ENCODE data around the gene RNLS.

Gene RNLS

DNA sequence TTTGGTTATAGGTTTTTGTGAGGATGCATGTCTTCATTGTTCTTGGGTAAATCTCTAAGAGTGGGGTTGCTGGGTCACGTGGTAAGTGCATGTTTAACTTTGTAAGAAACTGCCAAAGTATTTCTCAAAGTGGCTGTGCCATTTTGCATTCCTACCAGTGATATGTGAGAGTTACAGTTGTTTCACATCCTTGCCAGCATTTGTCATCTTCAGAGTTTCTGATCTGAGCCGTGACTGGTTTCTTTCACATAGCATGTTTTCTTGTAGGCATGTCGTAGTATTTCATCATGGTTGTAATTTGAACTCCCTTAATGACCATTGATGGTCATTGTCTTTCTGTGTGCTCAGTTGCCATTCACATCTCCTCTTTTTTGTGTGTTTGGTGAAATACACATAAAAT, 286.0 kb downstream of the RNLS start:
- no peak overlapping the region for H3K4me3 Mint-ChIP-seq
- no peaks in the 10 kb centered on the region for H3K9me3 Mint-ChIP-seq
- no peaks in the 10 kb centered on the region for H3K36me3 Mint-ChIP-seq (ENCODE audit: low read depth)
- TF ChIP-seq, protein P1, sequence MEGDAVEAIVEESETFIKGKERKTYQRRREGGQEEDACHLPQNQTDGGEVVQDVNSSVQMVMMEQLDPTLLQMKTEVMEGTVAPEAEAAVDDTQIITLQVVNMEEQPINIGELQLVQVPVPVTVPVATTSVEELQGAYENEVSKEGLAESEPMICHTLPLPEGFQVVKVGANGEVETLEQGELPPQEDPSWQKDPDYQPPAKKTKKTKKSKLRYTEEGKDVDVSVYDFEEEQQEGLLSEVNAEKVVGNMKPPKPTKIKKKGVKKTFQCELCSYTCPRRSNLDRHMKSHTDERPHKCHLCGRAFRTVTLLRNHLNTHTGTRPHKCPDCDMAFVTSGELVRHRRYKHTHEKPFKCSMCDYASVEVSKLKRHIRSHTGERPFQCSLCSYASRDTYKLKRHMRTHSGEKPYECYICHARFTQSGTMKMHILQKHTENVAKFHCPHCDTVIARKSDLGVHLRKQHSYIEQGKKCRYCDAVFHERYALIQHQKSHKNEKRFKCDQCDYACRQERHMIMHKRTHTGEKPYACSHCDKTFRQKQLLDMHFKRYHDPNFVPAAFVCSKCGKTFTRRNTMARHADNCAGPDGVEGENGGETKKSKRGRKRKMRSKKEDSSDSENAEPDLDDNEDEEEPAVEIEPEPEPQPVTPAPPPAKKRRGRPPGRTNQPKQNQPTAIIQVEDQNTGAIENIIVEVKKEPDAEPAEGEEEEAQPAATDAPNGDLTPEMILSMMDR (IDR thresholded peaks at IDR 0.05): no peak
- no peak overlapping the region for H3K27ac Mint-ChIP-seq
- H3K27me3 Mint-ChIP-seq (ENCODE audit: low read depth, poor library complexity): no peaks in the 10 kb centered on the region
- H3K4me1 Mint-ChIP-seq: no peaks in the 10 kb centered on the region
- DNase-seq: no peak

DNA sequence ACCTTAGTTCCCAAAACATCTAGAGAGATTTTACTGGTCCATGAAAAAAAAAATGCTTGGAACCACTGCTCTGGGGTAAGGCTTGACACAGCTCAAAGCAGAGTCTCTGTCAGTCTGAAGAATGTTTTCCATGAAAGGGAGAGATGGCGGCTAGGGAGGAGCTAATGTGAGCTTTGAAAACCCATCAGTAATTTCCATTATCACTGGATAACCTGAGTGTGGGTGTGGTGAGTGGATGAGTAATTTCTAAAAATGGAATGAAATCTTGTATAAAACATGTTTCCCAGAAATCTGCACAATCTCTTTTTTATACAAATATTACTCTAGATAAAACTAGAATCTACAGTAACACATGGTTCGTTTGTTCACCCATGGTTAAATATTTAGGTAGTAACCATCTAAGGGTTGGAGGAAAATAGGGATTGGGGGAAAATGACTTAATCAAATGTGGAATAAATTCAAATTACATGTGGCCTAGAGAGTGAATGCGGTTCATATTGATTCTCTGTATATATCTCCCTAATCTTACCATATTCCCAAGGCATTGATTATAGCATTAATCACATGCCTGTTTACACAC, 289.4 kb downstream of the RNLS start:
- TF ChIP-seq, protein P1 (IDR thresholded peaks at IDR 0.05): no peak
- Mint-ChIP-seq H3K9me3 (no peaks in the 10 kb centered on the region), H3K27me3 (ENCODE audit: low read depth, poor library complexity) (no peaks in the 10 kb centered on the region), H3K4me3 (no peak overlapping the region), H3K27ac (no peak overlapping the region), H3K4me1 (no peaks in the 10 kb centered on the region), H3K36me3 (ENCODE audit: low read depth) (no peaks in the 10 kb centered on the region)
- DNase-seq: no peak

DNA sequence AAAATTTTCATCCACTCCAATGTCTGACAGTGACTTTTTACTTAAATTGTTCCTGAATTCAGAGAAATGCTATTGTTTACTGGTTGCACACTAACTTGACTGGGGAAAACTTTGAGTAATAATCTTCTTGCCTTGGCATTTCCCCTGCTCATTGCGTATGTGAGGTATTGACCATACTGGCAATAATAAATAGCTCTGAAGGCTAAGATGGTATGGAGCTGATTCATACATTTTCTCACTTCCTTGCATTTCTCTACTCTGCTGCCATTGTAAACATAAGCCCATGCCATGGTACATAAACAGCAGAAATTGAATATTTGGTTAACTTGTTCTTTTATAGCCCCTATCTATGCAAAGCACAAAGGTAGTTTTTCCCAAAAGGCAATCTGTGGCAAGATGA, 290.0 kb downstream of the RNLS start:
- no peak for DNase-seq
- TF ChIP-seq, protein P1 (IDR thresholded peaks at IDR 0.05): no peak
- H3K36me3 Mint-ChIP-seq (ENCODE audit: low read depth): no peaks in the 10 kb centered on the region
- H3K4me3 Mint-ChIP-seq: no peak overlapping the region
- no peaks in the 10 kb centered on the region for H3K4me1 Mint-ChIP-seq
- H3K27me3 Mint-ChIP-seq (ENCODE audit: low read depth, poor library complexity): no peaks in the 10 kb centered on the region
- no peak overlapping the region for H3K27ac Mint-ChIP-seq
- H3K9me3 Mint-ChIP-seq: no peaks in the 10 kb centered on the region

DNA sequence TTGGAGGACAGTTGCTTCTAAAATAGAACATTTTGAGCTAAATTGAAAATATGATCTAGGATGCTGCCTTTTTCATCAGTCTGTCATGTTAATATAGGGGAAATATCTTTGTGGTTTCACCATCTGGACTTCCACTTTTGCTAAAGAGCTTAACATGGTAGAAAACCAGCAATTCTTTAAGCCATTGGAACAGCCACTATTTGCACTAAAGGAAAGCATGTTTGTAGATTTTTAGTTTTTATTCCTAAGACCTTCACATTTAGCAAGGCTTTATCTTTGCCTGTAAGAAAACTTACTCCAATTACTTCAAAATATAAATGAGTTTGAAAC, 291.0 kb downstream of the RNLS start:
- Mint-ChIP-seq H3K9me3 (no peaks in the 10 kb centered on the region), H3K4me1 (no peaks in the 10 kb centered on the region), H3K36me3 (ENCODE audit: low read depth) (no peaks in the 10 kb centered on the region), H3K4me3 (no peak overlapping the region), H3K27me3 (ENCODE audit: low read depth, poor library complexity) (no peaks in the 10 kb centered on the region), H3K27ac (no peak overlapping the region)
- TF ChIP-seq, protein P1 (IDR thresholded peaks at IDR 0.05): no peak
- DNase-seq: no peak

DNA sequence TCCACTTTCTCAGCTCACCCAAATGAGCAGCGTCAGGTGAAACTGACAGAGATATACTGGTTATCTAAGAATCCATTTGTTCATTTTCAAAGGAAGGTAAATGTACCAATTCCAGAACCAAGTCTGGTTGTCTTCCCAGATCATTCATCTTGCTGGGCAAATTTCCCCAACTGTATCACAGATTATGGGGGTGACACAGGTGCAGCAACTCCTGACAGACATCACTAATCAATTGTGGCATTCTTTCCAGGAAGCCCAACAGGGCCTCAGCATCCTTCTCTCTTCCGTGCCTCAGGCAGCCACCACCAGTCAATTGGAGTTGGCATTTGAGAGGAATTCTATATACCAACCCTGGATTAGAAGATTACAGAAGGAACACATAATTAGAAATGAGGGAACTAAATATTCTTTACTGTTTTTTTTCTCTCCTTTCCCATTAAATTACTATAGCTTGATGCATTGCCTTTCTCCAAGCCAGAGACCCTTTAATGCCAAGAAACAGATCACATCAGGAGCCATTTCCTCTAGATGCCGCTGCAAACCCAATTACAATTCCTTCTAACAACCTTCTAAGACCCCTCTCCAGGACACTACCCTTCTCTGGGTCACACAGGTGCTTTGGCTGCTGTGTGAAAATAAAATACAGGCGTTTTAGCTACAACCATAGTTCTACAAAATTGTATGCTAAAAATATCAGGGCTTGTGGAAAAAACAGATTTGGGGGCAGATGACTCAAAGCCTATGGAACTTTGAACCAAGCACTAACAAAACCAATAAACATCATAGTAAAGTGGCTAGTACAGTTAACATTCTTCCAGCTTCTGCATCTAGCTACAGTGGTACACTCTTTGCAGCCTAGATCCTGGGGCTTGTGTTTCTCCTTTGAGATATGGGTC, 291.6 kb downstream of the RNLS start:
- no peak for DNase-seq
- no peaks in the 10 kb centered on the region for H3K27me3 Mint-ChIP-seq (ENCODE audit: low read depth, poor library complexity)
- no peak overlapping the region for H3K27ac Mint-ChIP-seq
- H3K4me1 Mint-ChIP-seq: no peaks in the 10 kb centered on the region
- H3K36me3 Mint-ChIP-seq (ENCODE audit: low read depth): no peaks in the 10 kb centered on the region
- no peak overlapping the region for H3K4me3 Mint-ChIP-seq
- TF ChIP-seq, protein P1 (IDR thresholded peaks at IDR 0.05): no peak
- H3K9me3 Mint-ChIP-seq: no peaks in the 10 kb centered on the region

DNA sequence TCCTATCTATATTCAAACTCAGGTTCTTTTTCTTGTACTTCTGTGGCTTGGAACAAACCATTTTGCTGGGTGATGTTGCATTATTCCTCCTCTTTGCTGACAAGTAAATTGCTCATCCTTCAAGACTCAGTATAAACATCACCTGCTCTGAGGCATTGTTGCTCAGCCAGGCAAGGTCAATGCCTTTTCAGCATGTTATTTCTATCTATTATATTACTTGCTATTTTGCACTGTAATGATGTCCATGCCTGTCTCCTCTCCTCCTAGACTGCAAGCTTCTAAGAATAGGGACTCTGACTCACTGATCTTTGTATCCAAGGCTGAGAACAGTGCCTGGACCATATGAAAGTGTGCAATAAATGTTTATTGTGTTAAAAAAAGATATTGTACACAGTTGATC, 293.8 kb downstream of the RNLS start:
- no peak for DNase-seq
- H3K4me1 Mint-ChIP-seq: no peaks in the 10 kb centered on the region
- peaks cover 3% of the 10 kb centered on the region for H3K27me3 Mint-ChIP-seq (ENCODE audit: low read depth, poor library complexity)
- no peak overlapping the region for H3K27ac Mint-ChIP-seq
- TF ChIP-seq, protein P1 (IDR thresholded peaks at IDR 0.05): no peak
- no peaks in the 10 kb centered on the region for H3K36me3 Mint-ChIP-seq (ENCODE audit: low read depth)
- H3K9me3 Mint-ChIP-seq: no peaks in the 10 kb centered on the region
- no peak overlapping the region for H3K4me3 Mint-ChIP-seq

Data from nephron progenitor cell (in vitro differentiated cells).